ENCODE data around the gene GALNT15. TPM values are rescaled to one million over a fixed set of nuclear protein-coding genes. Genes with fewer than 3 reads are reported as not detected.

The GALNT15 gene
- total RNA-seq, 2 experiments from 2014 or later, result not detected

DNA sequence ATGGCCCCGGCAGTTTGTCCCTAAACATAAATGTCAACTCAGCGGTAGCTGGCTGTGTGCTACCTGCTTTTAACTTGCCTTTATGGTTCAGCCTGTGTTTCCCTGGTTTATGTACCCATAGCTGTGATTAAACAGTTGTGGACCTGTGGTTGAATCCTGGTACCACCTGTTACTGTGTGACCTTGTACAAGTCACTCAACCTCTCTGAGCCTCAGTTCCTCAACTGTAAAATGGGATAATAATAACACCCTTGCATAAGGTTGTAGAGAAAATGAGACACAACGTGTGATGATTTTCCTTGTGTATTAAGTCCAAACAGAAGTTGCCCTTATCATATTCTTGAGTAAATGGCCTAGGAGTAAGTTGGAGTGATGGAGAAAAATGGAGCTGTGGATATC is 6.3 kb downstream of the GALNT15 start:
- ChIA-PET POLR2A (no interaction called here), CTCF (no interaction called here)
- Mint-ChIP-seq H3K36me3 (ENCODE audit: low read depth) (no peaks in the 10 kb centered on the region), H3K27ac (no peak overlapping the region), H3K4me1 (ENCODE audit: low read depth) (no peaks in the 10 kb centered on the region), H3K27me3 (peaks cover 18% of the 10 kb centered on the region), H3K4me3 (no peak overlapping the region), H3K9me3 (no peaks in the 10 kb centered on the region)
- ATAC-seq (ENCODE audit: poor library complexity) (no peak), DNase-seq (no peak)
- H3K27ac ChIP-seq (ENCODE audit: low read depth in 1 of 2, low read length in 2 of 2), result no peak overlapping the region
- no peaks in the 10 kb centered on the region for H3K36me3 ChIP-seq (ENCODE audit: insufficient read depth, low read length)
- H3K9me3 ChIP-seq (ENCODE audit: control insufficient read depth in 1 of 2, insufficient read depth in 1 of 2, low read length in 2 of 2), result no peaks in the 10 kb centered on the region
- no peaks in the 10 kb centered on the region for H3K27me3 ChIP-seq (ENCODE audit: control insufficient read depth in 1 of 2, insufficient read depth in 2 of 2, low read length in 2 of 2)
- TF ChIP-seq, protein P1, sequence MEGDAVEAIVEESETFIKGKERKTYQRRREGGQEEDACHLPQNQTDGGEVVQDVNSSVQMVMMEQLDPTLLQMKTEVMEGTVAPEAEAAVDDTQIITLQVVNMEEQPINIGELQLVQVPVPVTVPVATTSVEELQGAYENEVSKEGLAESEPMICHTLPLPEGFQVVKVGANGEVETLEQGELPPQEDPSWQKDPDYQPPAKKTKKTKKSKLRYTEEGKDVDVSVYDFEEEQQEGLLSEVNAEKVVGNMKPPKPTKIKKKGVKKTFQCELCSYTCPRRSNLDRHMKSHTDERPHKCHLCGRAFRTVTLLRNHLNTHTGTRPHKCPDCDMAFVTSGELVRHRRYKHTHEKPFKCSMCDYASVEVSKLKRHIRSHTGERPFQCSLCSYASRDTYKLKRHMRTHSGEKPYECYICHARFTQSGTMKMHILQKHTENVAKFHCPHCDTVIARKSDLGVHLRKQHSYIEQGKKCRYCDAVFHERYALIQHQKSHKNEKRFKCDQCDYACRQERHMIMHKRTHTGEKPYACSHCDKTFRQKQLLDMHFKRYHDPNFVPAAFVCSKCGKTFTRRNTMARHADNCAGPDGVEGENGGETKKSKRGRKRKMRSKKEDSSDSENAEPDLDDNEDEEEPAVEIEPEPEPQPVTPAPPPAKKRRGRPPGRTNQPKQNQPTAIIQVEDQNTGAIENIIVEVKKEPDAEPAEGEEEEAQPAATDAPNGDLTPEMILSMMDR (IDR thresholded peaks at IDR 0.05), result no peak
- no peak overlapping the region for H3K4me3 ChIP-seq (ENCODE audit: low read length)
- intact Hi-C loops (cut with DNase I, micrococcal nuclease), result no loop called here
- H3K4me1 ChIP-seq (ENCODE audit: insufficient read depth, low read length), result peaks cover 7% of the 10 kb centered on the region

DNA sequence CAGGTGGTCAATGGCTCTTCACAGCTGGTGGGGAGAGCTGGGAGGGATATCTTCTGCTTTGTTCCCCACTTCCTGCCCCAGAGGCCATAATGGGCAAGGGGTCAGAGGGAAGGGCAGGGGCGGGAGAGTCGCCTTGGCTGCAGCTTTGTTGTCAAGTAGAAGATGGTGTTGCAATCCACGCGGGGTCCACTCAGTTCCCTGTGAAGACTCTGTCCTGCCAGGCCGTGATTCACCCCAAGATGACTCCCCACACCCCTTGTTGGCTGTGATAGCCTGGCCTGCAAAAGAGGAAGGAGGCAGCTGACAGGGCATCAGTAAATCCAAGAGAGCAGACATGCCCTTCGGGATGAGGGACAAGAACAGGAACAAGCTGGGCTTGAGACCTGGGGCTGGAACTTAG is 6.9 kb downstream of the GALNT15 start:
- CTCF ChIA-PET, result no interaction called here
- no peaks in the 10 kb centered on the region for H3K27me3 ChIP-seq (ENCODE audit: control insufficient read depth in 1 of 2, insufficient read depth in 2 of 2, low read length in 2 of 2)
- H3K4me1 Mint-ChIP-seq (ENCODE audit: low read depth), result no peaks in the 10 kb centered on the region
- no peak overlapping the region for H3K27ac ChIP-seq (ENCODE audit: low read depth in 1 of 2, low read length in 2 of 2)
- DNase-seq (peak in 2 of 14 experiments; percentile 57 to 69), ATAC-seq (ENCODE audit: poor library complexity) (no peak)
- H3K36me3 Mint-ChIP-seq (ENCODE audit: low read depth), result no peaks in the 10 kb centered on the region
- POLR2A ChIA-PET, result no interaction called here
- no peak overlapping the region for H3K4me3 ChIP-seq (ENCODE audit: low read length)
- no peak overlapping the region for H3K27ac Mint-ChIP-seq
- TF ChIP-seq, protein P1 (IDR thresholded peaks at IDR 0.05), result no peak
- H3K36me3 ChIP-seq (ENCODE audit: insufficient read depth, low read length), result no peaks in the 10 kb centered on the region
- no peaks in the 10 kb centered on the region for H3K9me3 ChIP-seq (ENCODE audit: control insufficient read depth in 1 of 2, insufficient read depth in 1 of 2, low read length in 2 of 2)
- no peak overlapping the region for H3K4me3 Mint-ChIP-seq
- no peaks in the 10 kb centered on the region for H3K9me3 Mint-ChIP-seq
- H3K4me1 ChIP-seq (ENCODE audit: insufficient read depth, low read length), result peaks cover 7% of the 10 kb centered on the region
- peaks cover 18% of the 10 kb centered on the region for H3K27me3 Mint-ChIP-seq
- intact Hi-C loops (cut with DNase I, micrococcal nuclease), result no loop called here

GRCh38 chr3:16182183-16182582 is 7.7 kb downstream of the GALNT15 start:
- ATAC-seq (ENCODE audit: poor library complexity), result no peak
- Mint-ChIP-seq H3K9me3 (no peaks in the 10 kb centered on the region), H3K27me3 (peaks cover 14% of the 10 kb centered on the region), H3K4me1 (ENCODE audit: low read depth) (no peaks in the 10 kb centered on the region), H3K27ac (no peak overlapping the region), H3K36me3 (ENCODE audit: low read depth) (no peaks in the 10 kb centered on the region), H3K4me3 (no peak overlapping the region)
- intact Hi-C loops (cut with DNase I, micrococcal nuclease), result no loop called here
- H3K36me3 ChIP-seq (ENCODE audit: insufficient read depth, low read length), result no peaks in the 10 kb centered on the region
- no peak overlapping the region for H3K4me3 ChIP-seq (ENCODE audit: low read length)
- POLR2A ChIA-PET, result no interaction called here
- H3K27ac ChIP-seq (ENCODE audit: low read depth in 1 of 2, low read length in 2 of 2), result no peak overlapping the region
- peaks cover 7% of the 10 kb centered on the region for H3K4me1 ChIP-seq (ENCODE audit: insufficient read depth, low read length)
- no peaks in the 10 kb centered on the region for H3K27me3 ChIP-seq (ENCODE audit: control insufficient read depth in 1 of 2, insufficient read depth in 2 of 2, low read length in 2 of 2)
- DNase-seq, result no peak
- CTCF ChIA-PET, result no interaction called here
- TF ChIP-seq, protein P1 (IDR thresholded peaks at IDR 0.05), result no peak
- H3K9me3 ChIP-seq (ENCODE audit: control insufficient read depth in 1 of 2, insufficient read depth in 1 of 2, low read length in 2 of 2), result no peaks in the 10 kb centered on the region
